Activated CD4-positive, alpha-beta T cell treated with anti-CD3 and anti-CD28 coated beads, Interleukin-2, Interleukin-6, amounts not matched to agents 100 ng/mL and 50 ng/mL, durations not matched to agents 16 hours and 8 hours (primary cell): Measurements from ENCODE around the gene EDARADD.

Experiments
- DNase-seq: peaks from one replicate; pipeline ENCODE4 v3.0.0-alpha.2; 2020

The EDARADD gene

GRCh38 chr1:236394879-236395229 lies 768 bp downstream of the EDARADD start:
- no peak for DNase-seq

- DNase-seq: peak; percentile 72
These were observed 1.3 kb downstream of the EDARADD start for GRCh38 chr1:236395230-236395946.

GRCh38 chr1:236395947-236396664 lies 2.0 kb downstream of the EDARADD start:
- peak; percentile 44 for DNase-seq

DNA sequence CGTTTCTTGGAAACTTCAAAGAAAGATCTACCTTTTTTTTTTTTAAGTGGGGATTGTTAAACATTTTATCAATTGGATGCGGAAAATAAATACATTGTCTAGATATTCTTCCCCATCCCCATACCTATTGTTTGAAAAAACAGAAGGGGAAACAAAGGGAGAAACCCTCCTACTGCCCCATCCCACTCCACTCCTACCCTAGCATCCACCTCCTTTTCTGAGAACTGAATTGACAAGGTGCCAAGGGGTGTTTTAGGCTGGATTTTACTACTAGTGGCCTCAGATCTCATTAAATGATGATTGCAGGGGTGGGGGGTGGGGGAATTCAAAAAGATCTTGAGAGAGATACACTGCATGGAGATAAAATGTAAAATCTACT lies 2.6 kb downstream of the EDARADD start:
- DNase-seq: no peak

GRCh38 chr1:236397173-236397759 lies 3.2 kb downstream of the EDARADD start:
- DNase-seq: no peak

DNA sequence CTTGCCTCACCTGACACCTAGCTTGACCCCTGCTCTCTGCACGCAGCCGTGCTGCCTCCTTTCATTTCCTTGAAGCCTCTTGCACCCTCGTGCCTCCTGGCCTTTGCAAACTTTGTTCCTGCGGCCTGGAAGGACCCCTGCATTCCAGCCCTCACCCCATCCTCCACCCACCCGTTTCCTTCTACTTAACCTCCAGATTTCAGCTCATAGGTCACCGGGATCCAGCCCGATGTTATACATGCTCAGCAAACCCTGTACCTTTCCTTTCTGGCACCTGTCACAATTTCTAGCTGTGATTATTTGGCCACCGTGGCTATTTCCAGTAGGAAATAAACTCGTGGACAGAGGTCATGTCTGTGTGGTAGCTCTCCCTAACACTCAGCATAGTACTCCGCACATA lies 4.5 kb downstream of the EDARADD start:
- DNase-seq: no peak

DNA sequence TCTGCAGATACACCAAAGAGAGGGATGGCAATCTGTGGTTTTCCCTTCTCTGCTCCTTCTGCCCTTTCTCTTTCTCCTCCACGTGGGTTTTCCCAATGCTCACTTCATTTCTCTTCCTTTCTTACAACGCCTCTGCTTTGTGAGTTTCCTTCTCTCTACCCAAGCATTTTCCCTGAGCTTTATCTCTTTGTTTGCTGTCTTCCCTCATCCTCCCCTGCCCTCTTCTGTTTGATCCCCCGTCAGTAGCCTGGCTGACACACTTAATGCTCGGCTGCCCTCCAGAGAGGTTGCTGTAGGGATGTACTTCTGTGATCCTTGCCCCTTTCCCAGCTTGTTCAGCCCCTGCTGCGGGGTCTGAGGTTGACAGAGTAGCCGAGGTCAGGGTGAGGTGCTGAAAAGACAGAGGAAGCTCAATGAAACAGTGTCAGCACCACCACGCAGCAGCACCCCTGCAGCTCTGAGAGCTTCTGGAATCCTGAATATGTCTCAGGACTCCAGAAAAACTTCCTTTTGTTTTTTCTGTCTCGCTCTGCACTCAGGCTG lies 6.0 kb downstream of the EDARADD start:
- DNase-seq: no peak

DNA sequence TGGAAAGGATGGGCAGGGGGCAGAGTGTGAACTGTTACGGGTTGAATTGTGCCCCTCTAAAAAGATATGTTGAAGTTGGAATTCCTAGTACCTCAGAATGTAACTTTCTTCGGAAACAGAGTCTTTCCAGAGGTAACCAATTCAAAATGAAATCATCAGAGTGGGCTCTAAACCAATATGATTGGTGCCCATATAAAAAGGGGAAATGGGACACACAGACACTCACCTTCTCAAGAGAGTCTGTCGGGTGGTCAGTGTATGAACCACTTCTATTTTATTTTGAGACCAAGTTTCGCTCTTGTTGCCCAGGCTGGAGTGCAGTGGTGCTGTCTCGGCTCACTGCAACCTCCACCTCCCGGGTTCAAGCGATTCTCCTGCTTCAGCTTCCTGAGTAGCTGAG lies 7.6 kb downstream of the EDARADD start:
- DNase-seq: no peak

DNA sequence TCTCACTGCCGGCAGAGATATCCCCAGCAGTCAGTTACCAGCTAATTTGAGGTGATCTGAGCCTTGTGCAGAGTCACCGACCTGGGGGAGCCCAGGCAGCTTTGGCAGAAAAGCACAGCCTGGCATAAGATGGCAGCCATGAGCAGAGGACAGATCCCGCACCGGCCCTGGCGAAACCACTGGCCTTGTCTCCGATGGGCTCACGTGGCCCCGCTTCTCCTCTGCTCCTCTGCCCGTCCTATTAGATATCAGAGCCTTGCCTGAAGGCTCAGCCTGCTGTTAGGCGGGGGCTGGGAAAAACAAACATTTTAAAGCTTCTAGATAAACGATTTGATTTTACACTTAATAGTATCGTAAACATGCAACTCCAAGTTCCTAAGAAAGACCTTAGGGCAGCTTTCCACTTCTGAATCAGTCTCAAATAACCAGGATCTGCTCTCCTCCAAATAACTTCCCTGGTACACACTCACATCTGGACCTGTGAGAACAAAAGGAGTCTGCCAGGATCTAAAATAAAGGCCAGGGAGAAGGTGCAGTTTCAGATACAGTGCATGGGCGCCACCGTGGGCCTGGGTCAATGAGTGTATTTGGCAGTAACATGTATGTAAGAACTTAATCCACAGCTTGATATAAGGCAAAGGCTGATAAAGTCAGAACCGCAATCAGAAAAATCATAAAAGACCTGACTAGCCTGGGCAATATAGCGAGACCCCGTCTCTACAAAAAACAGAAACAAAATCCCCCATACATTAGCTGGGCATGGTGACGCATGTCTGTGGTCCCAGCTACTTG lies 10.0 kb downstream of the EDARADD start:
- no peak for DNase-seq

- no peak for DNase-seq
These were observed 13.0 kb downstream of the EDARADD start for GRCh38 chr1:236407059-236407458.

GRCh38 chr1:236413688-236414087 lies 19.6 kb downstream of the EDARADD start:
- no peak for DNase-seq

- DNase-seq: peak; percentile 54
These were observed 22.1 kb downstream of the EDARADD start for GRCh38 chr1:236416165-236416564.

DNA sequence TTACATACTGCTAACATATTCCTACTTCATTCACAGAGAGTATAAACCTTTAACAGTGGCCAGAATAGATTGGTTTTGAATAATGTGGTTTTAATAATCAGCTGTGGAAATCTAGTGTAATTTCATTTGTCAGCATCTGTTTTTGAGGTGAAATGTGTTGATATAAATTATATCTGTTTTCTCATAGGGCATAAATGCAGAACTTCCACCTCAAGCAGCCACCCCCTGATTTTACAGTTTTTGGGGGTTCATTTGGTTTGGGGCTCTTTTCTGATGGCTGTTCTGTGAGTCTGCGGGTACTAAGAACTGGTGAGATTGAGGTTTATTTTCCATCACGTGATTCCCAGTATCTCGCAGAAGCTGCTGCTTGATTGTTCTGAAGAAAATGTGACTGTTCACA lies 23.2 kb downstream of the EDARADD start:
- no peak for DNase-seq

- no peak for DNase-seq
These were observed 25.4 kb downstream of the EDARADD start for GRCh38 chr1:236419502-236419901.

DNA sequence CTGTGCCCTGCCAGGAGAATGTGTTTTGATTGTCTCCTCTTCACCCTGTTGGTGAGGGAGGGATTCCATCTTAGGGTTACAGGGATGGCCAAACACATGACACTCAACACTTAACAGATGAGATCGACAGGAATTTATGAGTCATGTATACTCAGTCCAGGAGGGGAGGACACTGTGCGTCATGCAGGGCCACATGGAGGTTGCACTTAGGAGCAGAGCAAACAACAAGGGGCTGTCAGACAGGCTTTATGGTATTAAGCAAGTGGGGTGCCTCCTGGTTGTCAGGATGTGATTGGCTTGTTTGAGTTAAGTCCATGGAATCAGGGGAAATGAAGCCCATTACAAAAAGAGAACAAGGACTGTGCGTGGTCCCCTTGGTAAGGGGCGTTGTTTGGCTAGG lies 26.9 kb downstream of the EDARADD start:
- peak; percentile 18 for DNase-seq

GRCh38 chr1:236421850-236422516 lies 27.9 kb downstream of the EDARADD start:
- DNase-seq: no peak

- DNase-seq: no peak
These were observed 28.4 kb downstream of the EDARADD start for GRCh38 chr1:236422517-236422876.

DNA sequence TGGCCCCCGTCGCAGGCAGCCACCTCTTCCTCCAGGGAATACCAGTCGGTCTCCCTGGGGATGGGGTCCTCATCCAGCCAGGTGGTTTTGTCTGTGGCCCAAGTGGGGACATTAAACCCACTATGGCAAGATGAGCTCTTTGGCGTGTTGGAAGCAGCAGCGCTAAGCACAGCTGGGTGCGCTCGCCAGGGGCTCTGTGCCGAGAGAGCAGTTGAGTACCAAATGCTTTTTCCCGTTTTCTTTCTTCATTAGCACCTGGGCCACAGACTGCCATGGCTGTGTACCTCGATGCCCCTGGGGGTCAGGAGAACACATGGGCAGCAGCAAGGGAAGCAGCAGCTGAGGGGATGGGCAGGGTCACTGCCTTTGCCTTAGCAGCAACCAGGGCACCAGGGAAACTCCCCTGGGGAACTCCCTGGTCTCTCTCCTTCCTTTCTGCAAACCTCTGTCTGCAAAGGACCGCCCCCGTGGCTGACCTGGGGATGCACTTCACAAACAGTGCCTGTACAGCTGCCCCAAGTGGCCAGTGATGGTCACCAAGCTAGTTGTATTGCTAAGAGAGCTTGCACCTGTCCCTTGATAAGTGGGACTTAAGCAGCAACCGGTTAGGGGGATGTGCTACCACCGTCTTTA lies 31.1 kb downstream of the EDARADD start:
- peak; percentile 51 for DNase-seq

- no peak for DNase-seq
These were observed 32.1 kb downstream of the EDARADD start for GRCh38 chr1:236426215-236426614.

GRCh38 chr1:236429715-236430274 lies 35.7 kb downstream of the EDARADD start:
- DNase-seq: no peak

DNA sequence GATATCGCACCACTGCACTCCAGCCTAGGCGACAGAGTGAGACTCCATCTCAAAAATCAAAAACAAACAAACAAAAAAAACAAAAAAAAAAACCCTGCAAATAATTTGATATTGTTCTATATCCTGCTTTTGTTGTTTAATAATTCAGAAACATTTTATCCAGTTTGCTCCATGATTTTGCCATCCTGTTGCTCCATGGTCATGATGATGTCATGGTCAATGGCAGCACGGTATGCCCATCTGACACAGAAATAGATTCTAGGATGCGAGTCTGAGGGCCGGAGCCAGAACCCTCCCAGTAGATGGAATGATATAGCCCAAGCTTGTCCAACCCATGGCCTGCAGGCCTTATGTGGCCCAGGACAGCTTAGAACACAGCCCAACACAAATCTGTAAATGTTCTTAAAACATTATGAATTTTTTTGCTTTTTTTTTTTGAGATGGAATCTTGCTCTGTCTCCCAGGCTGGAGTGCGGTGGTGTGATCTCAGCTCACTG lies 39.8 kb downstream of the EDARADD start:
- DNase-seq: no peak

DNA sequence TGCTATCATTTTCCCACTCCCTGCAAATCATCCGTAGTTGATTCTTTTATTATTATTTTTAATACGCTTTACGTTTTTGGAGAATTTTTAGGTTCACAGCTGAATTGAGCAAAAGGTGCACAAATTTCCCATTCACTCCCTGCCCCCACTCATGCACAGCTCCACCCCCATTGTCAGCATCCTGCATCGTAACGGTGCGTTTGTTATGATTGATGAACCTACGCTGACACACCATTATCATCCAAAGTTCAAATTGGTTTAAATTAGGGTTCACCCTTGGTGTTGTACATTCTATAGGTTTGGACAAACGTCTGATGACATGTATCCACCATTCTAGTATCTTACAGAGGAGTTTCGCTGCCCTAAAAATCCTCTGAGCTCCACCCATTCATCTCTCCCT lies 44.5 kb downstream of the EDARADD start:
- no peak for DNase-seq
